ENCODE measurements around the gene BRIP1.
A peak's percentile ranks its signal among the peaks of the same experiment; 100 is the strongest.

The BRIP1 gene

DNA sequence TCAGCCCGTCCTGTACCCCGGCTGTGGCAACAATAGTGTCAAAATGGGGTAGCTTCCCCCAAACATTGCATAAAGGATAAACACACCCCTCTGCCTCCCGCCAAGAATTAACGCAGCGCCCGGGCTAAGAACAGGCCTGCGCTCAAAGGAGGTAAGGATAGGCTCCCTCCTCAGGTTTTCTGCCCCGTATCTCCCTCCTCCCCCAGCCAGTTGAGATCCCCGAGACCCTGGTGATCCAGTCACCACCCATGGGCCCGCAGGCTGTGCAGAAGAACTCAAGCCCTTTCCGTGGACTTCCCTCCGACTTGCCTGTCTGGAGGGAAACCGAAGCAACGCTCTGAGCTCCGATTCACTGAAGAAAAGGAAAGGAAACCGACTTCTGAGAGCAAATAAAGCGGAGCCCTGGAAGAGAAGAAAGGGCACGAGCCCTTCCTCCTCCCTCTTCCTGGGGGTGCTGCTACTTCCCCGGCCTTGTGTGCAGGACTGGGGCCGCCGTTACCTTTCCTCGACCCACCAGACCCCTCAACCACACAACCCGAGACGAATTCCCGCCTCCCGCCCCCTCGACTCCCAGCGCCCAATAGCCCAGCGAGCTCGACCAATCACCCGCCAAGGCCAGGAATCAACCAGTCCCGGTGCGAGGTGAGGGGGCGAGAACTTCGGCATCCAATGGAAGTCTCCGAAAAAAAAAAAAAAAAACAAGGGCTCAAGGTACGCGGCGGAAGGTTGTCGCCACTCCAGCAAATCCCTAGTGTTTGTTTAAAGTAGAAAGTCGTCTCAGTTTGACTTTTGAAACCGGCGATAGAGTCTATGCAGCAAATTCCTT is at the start of gene BRIP1 (continued):
- TF ChIP-seq ZNF266 (tag by site-specific recombination; IDR thresholded peaks at IDR 0.05; ENCODE audit: low read depth): no peak
- peak; percentile 78 for TF ChIP-seq PRDM1 (tag by site-specific recombination; IDR thresholded peaks at IDR 0.05)
- no peak for TF ChIP-seq ZNF621 (tag by site-specific recombination; IDR thresholded peaks at IDR 0.05)
- 0 out of 2 replicates have a peak, but pooled peaks have one; percentile 17 for TF ChIP-seq ZFP69B (tag by site-specific recombination; IDR thresholded peaks at IDR 0.05)
- TF ChIP-seq, protein P1, sequence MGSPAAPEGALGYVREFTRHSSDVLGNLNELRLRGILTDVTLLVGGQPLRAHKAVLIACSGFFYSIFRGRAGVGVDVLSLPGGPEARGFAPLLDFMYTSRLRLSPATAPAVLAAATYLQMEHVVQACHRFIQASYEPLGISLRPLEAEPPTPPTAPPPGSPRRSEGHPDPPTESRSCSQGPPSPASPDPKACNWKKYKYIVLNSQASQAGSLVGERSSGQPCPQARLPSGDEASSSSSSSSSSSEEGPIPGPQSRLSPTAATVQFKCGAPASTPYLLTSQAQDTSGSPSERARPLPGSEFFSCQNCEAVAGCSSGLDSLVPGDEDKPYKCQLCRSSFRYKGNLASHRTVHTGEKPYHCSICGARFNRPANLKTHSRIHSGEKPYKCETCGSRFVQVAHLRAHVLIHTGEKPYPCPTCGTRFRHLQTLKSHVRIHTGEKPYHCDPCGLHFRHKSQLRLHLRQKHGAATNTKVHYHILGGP (tag by site-specific recombination; IDR thresholded peaks at IDR 0.05): no peak
- TF ChIP-seq KLF10 (tag by site-specific recombination; IDR thresholded peaks at IDR 0.05): peak; percentile 65; the same call in 1 of the 2 replicates
- TF ChIP-seq ZNF660 (tag by site-specific recombination; IDR thresholded peaks at IDR 0.05): peak; percentile 76
- no peak for TF ChIP-seq ZNF248 (tag by site-specific recombination; IDR thresholded peaks at IDR 0.05)
- TF ChIP-seq, protein P2, sequence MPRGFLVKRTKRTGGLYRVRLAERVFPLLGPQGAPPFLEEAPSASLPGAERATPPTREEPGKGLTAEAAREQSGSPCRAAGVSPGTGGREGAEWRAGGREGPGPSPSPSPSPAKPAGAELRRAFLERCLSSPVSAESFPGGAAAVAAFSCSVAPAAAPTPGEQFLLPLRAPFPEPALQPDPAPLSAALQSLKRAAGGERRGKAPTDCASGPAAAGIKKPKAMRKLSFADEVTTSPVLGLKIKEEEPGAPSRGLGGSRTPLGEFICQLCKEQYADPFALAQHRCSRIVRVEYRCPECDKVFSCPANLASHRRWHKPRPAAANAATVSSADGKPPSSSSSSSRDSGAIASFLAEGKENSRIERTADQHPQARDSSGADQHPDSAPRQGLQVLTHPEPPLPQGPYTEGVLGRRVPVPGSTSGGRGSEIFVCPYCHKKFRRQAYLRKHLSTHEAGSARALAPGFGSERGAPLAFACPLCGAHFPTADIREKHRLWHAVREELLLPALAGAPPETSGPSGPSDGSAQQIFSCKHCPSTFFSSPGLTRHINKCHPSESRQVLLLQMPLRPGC (tag by site-specific recombination; IDR thresholded peaks at IDR 0.05): no peak
- no peak for TF ChIP-seq ZNF239 (tag by site-specific recombination; IDR thresholded peaks at IDR 0.05)
- TF ChIP-seq ZBTB17 (tag by site-specific recombination; IDR thresholded peaks at IDR 0.05): peak; percentile 98
- no peak for TF ChIP-seq ZNF585B (tag by site-specific recombination; IDR thresholded peaks at IDR 0.05)
- no peak for TF ChIP-seq MYNN (tag by site-specific recombination; IDR thresholded peaks at IDR 0.05; ENCODE audit: borderline replicate concordance)
- TF ChIP-seq KLF9 (tag by site-specific recombination; IDR thresholded peaks at IDR 0.05; ENCODE audit: low read depth): peak; percentile 40; the same call in 1 of the 2 replicates
- TF ChIP-seq, protein P3, sequence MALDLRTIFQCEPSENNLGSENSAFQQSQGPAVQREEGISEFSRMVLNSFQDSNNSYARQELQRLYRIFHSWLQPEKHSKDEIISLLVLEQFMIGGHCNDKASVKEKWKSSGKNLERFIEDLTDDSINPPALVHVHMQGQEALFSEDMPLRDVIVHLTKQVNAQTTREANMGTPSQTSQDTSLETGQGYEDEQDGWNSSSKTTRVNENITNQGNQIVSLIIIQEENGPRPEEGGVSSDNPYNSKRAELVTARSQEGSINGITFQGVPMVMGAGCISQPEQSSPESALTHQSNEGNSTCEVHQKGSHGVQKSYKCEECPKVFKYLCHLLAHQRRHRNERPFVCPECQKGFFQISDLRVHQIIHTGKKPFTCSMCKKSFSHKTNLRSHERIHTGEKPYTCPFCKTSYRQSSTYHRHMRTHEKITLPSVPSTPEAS (tag by site-specific recombination; IDR thresholded peaks at IDR 0.05): no peak
- TF ChIP-seq GFI1B (tag by site-specific recombination; IDR thresholded peaks at IDR 0.05): 0 out of 2 replicates have a peak, but pooled peaks have one; percentile 42
- TF ChIP-seq TRIM28 (IDR thresholded peaks at IDR 0.05; ENCODE audit: borderline replicate concordance, low read length): peak; percentile 70; the same call in 1 of the 2 replicates
- no peak for TF ChIP-seq ZNF610 (tag by site-specific recombination; IDR thresholded peaks at IDR 0.05; ENCODE audit: borderline replicate concordance)
- TF ChIP-seq, protein P4, sequence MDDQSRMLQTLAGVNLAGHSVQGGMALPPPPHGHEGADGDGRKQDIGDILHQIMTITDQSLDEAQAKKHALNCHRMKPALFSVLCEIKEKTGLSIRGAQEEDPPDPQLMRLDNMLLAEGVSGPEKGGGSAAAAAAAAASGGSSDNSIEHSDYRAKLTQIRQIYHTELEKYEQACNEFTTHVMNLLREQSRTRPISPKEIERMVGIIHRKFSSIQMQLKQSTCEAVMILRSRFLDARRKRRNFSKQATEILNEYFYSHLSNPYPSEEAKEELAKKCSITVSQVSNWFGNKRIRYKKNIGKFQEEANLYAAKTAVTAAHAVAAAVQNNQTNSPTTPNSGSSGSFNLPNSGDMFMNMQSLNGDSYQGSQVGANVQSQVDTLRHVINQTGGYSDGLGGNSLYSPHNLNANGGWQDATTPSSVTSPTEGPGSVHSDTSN (CRISPR knock-in tag; IDR thresholded peaks at IDR 0.05): no peak
- TF ChIP-seq, protein P5, sequence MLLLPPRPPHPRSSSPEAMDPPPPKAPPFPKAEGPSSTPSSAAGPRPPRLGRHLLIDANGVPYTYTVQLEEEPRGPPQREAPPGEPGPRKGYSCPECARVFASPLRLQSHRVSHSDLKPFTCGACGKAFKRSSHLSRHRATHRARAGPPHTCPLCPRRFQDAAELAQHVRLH (tag by site-specific recombination; IDR thresholded peaks at IDR 0.05): peak; percentile 81; the same call in 1 of the 2 replicates
- TF ChIP-seq HOXC10 (CRISPR knock-in tag; IDR thresholded peaks at IDR 0.05): no peak
- peak; percentile 99 for TF ChIP-seq ZNF335 (tag by site-specific recombination; conservative IDR thresholded peaks at IDR 0.05)
- TF ChIP-seq ZBTB20 (tag by site-specific recombination; IDR thresholded peaks at IDR 0.05): peak; percentile 86
- peak; percentile 86 for TF ChIP-seq GLIS2 (tag by site-specific recombination; IDR thresholded peaks at IDR 0.05)
- no peak for TF ChIP-seq ZFP3 (tag by site-specific recombination; IDR thresholded peaks at IDR 0.05; ENCODE audit: low read depth)
- TF ChIP-seq ZNF600 (tag by site-specific recombination; IDR thresholded peaks at IDR 0.05): peak; percentile 75
- no peak for TF ChIP-seq YY2 (tag by site-specific recombination; IDR thresholded peaks at IDR 0.05)
- TF ChIP-seq YY1 (tag by site-specific recombination; IDR thresholded peaks at IDR 0.05): no peak
